Right lobe of liver (tissue), 6 donors: ENCODE data around the gene SARS1. TPM values are rescaled to one million over a fixed set of nuclear protein-coding genes. Genes with fewer than 3 reads are reported as not detected.

Source experiments
- ATAC-seq, 4 donors: fragments of 200-7000 bp; cut with Tn5 transposase; one replicate each; pipeline ENCODE4 v1.9.1; 2020; ENCODE audit warnings: mild to moderate bottlenecking in 4 of 4, moderate library complexity in 4 of 4
- DNase-seq, 3 donors: peaks; one replicate each; pipeline ENCODE4 v3.0.0-alpha.2; 2020
- H3K27ac ChIP-seq, 3 donors: fragments of 200-600 bp; one replicate each; pipeline ENCODE4 v1.8.0; 2022
- H3K27me3 ChIP-seq, 2 donors: fragments of 200-600 bp; one replicate each; pipeline ENCODE4 v1.8.0; 2022
- H3K36me3 ChIP-seq, 4 donors: fragments of 200-600 bp; sonication (generic) in 1 of 4; one replicate each; pipeline versions ENCODE4 v1.5.1 to v1.8.0; 2017 to 2022; ENCODE audit warnings: control low read depth in 1 of 4
- H3K4me1 ChIP-seq, 4 donors: fragments of 200-600 bp; sonication (generic) in 1 of 4; one replicate each; pipeline versions ENCODE4 v1.5.1 to v1.8.0; 2017 to 2022; ENCODE audit warnings: control low read depth in 1 of 4
- H3K4me3 ChIP-seq, 3 donors: fragments of 200-600 bp; one replicate each; pipeline ENCODE4 v1.8.0; 2022
- H3K9me3 ChIP-seq, 4 donors: fragments of 200-600 bp; sonication (generic) in 1 of 4; one replicate each; pipeline versions ENCODE4 v1.5.1 to v1.8.0; 2017 to 2022; ENCODE audit warnings: control low read depth in 1 of 4
- CTCF ChIP-seq, 4 donors: fragments of 200-600 bp in 3 of 4; fragments of 450-650 bp in 1 of 4; IDR thresholded peaks; one replicate each; pipeline versions ENCODE4 v1.5.1 to v1.8.0; 2016 to 2022; ENCODE audit warnings: antibody characterized with exemption in 4 of 4, mild to moderate bottlenecking in 2 of 4
- POLR2A ChIP-seq: fragments of 450-650 bp; IDR thresholded peaks from one replicate; pipeline ENCODE4 v1.6.1; 2017; ENCODE audit warnings: antibody characterized with exemption, mild to moderate bottlenecking
- WGBS: methylation state at CpG from one replicate; pipeline ENCODE4 v1.1.6; 2018; ENCODE audit warnings: low coverage, low lambda C conversion rate; ENCODE audit not compliant: insufficient coverage; ENCODE audit errors: missing lambda C conversion rate; 5-methylcytosine and 5-hydroxymethylcytosine counted together
- intact Hi-C, 2 donors: fragments of 100-400 bp; cut with DNase I; formaldehyde crosslinking; loops; one replicate each; pipeline versions ENCODE4 v1.11.2 to v1.14.1; 2022
- total RNA-seq, 6 experiments: library from RNA; depleted of rRNA in 2 of 6; stranded (reverse); fragments of >200 nt in 2 of 6; fragmentation: NEBNext Ultra II Directional in 3 of 6; extraction: Animal tissue kit (Norgen Biotek cat#: 25700) in 3 of 6; gene quantifications; one replicate each; pipeline versions ENCODE4 v1.1.0 to v1.2.4, GENCODE V29; 2016 to 2023
- donor health status: DM: no; HTN: yes; CAD: no.
- donor health status: DM: no; HTN: no; CAD: no.
- donor health status: DM: no; HTN: no; CAD: no.
- donor health status: DM: no; HTN: yes; CAD: no.
- donor health status: DM: no; HTN: yes; CAD: no.

The SARS1 gene
- total RNA-seq, 6 experiments from 2014 or later = 73.5 to 123 (median 91.6) TPM

- intact Hi-C loops = no loop called here
- Histone ChIP-seq H3K9me3 (no peaks in the 10 kb centered on the region), H3K27me3 (no peaks in the 10 kb centered on the region), H3K4me1 (no peaks in the 10 kb centered on the region), H3K36me3 (no peaks in the 10 kb centered on the region), H3K4me3 (no peak overlapping the region), H3K27ac (no peak overlapping the region)
- 52% methylated on average over 2 of the region's 2 CpGs for WGBS
- TF ChIP-seq POLR2A (no peak), CTCF (IDR thresholded peaks at IDR 0.05) (peak; percentile 48 to 60 (median 53))
- DNase-seq (peak in 2 of 3 donors; percentile 45 to 51), ATAC-seq (peak; percentile 50 to 85 (median 72))
Measured at GRCh38 chr1:109201123-109201703, 12.5 kb upstream of the SARS1 start.

- no peak overlapping the region for H3K4me3 ChIP-seq
Measured at GRCh38 chr1:109204484-109204883, 9.2 kb upstream of the SARS1 start.

GRCh38 chr1:109206339-109206738 lies 7.4 kb upstream of the SARS1 start:
- TF ChIP-seq CTCF (IDR thresholded peaks at IDR 0.05) (no peak), POLR2A (no peak)
- Histone ChIP-seq H3K4me3 (no peak overlapping the region), H3K27me3 (no peaks in the 10 kb centered on the region), H3K36me3 (no peaks in the 10 kb centered on the region), H3K4me1 (no peaks in the 10 kb centered on the region), H3K27ac (no peak overlapping the region), H3K9me3 (no peaks in the 10 kb centered on the region)
- no peak for ATAC-seq
- intact Hi-C loops = no loop called here
- 49% methylated on average over 2 of the region's 2 CpGs for WGBS
- no peak for DNase-seq

More at GRCh38 chr1:109204484-109204883, 9.2 kb upstream of the SARS1 start:
- DNase-seq (peak in 1 of 3 donors; percentile 18), ATAC-seq (no peak)
- WGBS = 62% methylated on average over 4 of the region's 5 CpGs
- Histone ChIP-seq H3K4me1 (no peaks in the 10 kb centered on the region), H3K27me3 (no peaks in the 10 kb centered on the region), H3K9me3 (no peaks in the 10 kb centered on the region), H3K36me3 (no peaks in the 10 kb centered on the region), H3K27ac (no peak overlapping the region)
- TF ChIP-seq POLR2A (no peak), CTCF (IDR thresholded peaks at IDR 0.05) (no peak)
- intact Hi-C loops = no loop called here

- ATAC-seq (no peak), DNase-seq (peak in 1 of 3 donors; percentile 18)
- no peaks in the 10 kb centered on the region for H3K4me1 ChIP-seq
- no peaks in the 10 kb centered on the region for H3K27me3 ChIP-seq
- H3K9me3 ChIP-seq = no peaks in the 10 kb centered on the region
- no peak for TF ChIP-seq POLR2A
- TF ChIP-seq CTCF (IDR thresholded peaks at IDR 0.05) = no peak
- H3K36me3 ChIP-seq = no peaks in the 10 kb centered on the region
- WGBS = 74% methylated on average over 7 of the region's 7 CpGs
- intact Hi-C loops = no loop called here
- no peak overlapping the region for H3K27ac ChIP-seq
- H3K4me3 ChIP-seq = no peak overlapping the region
Measured at GRCh38 chr1:109207467-109208103, 6.1 kb upstream of the SARS1 start.
